ENCODE data around the gene CHRNB2.

CHRNB2 gene

DNA sequence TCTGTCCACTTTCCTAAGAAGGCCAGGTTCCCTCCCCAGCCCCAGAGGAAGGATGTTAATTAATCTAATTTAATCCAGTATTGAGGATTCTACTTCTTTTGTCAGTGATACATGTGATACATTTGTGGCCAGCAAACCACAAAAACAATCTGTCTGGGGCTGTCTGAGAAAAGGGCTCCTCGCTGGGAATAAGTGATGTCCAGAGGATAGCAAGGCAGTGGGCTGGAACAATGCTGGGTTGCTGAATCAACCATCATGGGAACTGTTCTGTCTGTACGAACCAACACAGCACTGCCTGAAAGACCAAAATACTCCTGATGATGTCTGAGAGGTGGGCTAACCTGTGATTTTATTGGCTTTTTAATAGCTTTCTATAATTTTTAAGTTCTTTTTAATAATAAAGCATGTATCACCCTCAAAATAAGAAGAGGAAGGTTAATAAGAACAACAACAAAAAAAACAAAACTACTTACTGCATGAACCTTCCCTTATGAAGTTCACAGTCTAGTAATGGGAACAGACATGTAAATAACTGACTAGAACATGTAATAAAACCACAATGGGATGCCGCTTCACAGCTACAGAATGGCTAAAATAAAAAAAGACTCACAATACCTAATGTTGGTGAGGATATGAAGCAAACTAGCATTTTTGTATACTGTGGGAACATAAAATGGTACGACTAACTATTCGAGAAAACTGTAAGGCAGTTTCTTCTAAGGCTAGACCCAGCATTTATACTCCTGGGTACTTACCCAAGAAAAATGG is 51.8 kb downstream of the CHRNB2 start:
- DNase-seq (ENCODE audit: low read depth): no peak
- H3K4me3 ChIP-seq (ENCODE audit: low read depth, low read length): no peak overlapping the region
- TF ChIP-seq, protein P1, sequence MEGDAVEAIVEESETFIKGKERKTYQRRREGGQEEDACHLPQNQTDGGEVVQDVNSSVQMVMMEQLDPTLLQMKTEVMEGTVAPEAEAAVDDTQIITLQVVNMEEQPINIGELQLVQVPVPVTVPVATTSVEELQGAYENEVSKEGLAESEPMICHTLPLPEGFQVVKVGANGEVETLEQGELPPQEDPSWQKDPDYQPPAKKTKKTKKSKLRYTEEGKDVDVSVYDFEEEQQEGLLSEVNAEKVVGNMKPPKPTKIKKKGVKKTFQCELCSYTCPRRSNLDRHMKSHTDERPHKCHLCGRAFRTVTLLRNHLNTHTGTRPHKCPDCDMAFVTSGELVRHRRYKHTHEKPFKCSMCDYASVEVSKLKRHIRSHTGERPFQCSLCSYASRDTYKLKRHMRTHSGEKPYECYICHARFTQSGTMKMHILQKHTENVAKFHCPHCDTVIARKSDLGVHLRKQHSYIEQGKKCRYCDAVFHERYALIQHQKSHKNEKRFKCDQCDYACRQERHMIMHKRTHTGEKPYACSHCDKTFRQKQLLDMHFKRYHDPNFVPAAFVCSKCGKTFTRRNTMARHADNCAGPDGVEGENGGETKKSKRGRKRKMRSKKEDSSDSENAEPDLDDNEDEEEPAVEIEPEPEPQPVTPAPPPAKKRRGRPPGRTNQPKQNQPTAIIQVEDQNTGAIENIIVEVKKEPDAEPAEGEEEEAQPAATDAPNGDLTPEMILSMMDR (IDR thresholded peaks at IDR 0.05; ENCODE audit: insufficient read depth, low read depth, low read length, missing control alignments): no peak

DNA sequence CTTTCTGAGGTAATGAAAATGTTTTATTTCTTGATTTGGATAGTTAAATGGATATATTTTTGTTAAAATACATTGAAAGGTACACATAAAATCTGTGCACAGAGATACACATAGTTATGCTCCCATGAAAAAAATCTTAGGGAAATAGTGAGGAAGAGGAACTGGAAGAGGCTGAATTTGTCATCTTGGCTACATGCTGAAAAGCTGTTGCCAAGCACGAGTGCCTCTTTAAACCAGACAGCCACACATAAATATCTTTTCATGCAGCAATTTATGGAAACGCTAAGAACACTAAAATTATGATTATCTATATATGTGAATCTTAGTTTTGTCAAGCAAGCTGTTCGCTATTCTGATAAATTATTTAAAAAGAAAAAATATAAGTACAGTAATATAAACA is 53.2 kb downstream of the CHRNB2 start:
- no peak for DNase-seq (ENCODE audit: low read depth)
- TF ChIP-seq, protein P1 (IDR thresholded peaks at IDR 0.05; ENCODE audit: insufficient read depth, low read depth, low read length, missing control alignments): no peak
- no peak overlapping the region for H3K4me3 ChIP-seq (ENCODE audit: low read depth, low read length)

DNA sequence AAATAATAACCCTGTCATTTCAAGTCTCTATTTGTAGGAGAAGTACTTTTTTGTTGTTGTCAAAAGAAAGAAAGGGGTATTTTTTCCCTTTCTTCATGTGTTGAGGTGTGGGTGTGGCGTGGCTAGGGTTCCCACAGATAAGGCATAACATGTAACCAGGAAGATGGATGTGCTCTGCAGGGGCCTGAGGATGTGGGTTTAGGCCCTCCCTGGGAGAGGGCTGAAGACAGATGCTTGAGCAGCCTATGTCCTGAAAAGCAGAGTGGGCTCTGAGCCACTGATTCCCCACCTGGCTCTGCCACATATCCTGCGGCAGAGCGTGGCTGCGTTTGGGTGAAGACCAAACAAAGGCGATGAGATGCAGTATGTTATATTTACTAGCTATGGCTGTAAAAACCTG is 54.3 kb downstream of the CHRNB2 start:
- no peak overlapping the region for H3K4me3 ChIP-seq (ENCODE audit: low read depth, low read length)
- TF ChIP-seq, protein P1 (IDR thresholded peaks at IDR 0.05; ENCODE audit: insufficient read depth, low read depth, low read length, missing control alignments): no peak
- DNase-seq (ENCODE audit: low read depth): no peak

DNA sequence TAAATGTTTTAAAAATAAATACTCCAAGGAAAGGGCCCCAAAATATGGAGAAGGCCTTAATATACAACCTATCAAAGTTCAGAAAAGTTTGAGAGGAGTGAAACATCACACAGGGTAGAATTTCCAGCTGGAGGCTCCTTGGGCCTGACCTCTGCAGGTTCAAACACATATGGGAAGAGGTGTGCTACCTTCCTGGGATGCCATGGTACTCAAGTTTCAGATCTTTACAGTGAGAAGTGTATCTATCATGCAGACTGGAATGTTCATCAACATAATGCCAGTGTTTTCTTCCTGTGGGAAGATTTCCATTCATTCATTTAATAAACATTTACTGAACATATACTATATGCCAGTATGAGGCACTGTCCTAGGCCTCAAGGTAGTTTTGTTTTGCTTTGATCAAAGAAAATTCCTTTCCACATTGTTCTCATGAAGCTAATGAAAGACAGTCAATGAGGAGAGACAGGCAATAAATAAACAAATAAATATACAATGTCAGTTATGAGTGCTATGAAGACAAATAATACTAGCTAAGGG is 55.0 kb downstream of the CHRNB2 start:
- TF ChIP-seq, protein P1 (IDR thresholded peaks at IDR 0.05; ENCODE audit: insufficient read depth, low read depth, low read length, missing control alignments): no peak
- H3K4me3 ChIP-seq (ENCODE audit: low read depth, low read length): no peak overlapping the region
- DNase-seq (ENCODE audit: low read depth): no peak

DNA sequence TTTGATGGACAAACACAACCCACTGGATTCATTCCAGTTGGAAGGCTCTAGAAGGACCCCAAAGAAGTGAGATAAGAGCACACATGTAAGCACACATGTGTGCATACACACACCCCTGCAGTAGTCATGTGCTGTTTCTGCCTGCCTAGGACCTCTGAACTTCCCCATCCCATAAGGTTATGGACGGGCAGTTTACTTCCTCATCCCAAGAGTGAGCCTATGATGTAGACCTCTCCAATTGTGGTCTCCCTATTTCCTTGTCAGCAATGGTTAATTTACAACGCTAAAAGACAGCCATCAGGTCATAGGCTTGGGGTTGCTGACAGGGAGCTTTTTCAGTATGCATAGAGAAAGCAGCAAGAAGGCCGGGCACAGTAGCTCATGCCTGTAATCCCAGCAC is 55.8 kb downstream of the CHRNB2 start:
- no peak overlapping the region for H3K4me3 ChIP-seq (ENCODE audit: low read depth, low read length)
- DNase-seq (ENCODE audit: low read depth): no peak
- TF ChIP-seq, protein P1 (IDR thresholded peaks at IDR 0.05; ENCODE audit: insufficient read depth, low read depth, low read length, missing control alignments): no peak

DNA sequence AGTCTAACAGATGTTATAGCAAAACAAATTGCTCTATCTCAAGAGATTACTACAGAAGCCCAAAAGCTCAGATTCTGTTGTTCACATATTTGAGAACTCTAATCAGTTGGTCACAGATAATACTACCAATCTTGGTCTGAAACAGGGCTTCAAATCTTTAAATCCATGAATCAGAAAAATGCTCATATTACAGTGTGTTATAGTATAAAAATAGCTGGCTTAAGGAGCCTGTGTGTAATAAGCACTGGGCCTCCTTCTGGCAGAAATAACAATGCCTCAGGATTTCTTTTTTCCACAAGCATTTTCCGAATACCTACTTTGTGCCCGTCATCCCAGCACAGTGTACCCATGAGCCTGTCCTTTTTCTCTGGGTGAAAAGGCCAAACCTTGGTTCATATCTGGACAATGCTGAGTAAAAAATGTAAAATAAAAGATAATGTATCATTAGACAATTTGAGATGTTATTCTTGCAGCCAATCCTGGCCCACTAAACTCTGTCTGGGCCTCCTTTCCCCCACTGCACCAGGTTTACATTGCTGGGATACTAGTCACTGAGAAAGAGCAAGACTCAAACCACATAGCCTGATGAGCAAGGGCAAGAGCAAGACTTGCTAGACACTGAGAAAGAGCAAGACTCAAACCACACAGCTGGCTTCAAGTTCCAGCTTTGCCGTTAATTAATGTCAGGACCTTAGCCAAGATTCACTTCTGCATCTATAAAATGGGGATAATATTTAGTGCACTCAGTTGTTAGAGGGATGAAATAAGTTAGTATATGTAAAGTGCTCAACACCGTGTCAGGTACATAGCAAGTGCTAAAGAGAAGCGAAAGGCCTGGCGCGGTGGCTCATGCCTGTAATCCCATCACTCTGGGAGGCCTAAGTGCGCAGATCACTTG is 57.4 kb downstream of the CHRNB2 start:
- H3K4me3 ChIP-seq (ENCODE audit: low read depth, low read length): no peak overlapping the region
- no peak for DNase-seq (ENCODE audit: low read depth)
- TF ChIP-seq, protein P1 (IDR thresholded peaks at IDR 0.05; ENCODE audit: insufficient read depth, low read depth, low read length, missing control alignments): no peak

All from GM12865 (cell line).